ENCODE data around the gene ASB5.
"Not testable (repeated sequence)": the region's sequence is repeated elsewhere in the genome, so short reads cannot be mapped to it uniquely, and the experiment has no call there.

ASB5 gene

DNA sequence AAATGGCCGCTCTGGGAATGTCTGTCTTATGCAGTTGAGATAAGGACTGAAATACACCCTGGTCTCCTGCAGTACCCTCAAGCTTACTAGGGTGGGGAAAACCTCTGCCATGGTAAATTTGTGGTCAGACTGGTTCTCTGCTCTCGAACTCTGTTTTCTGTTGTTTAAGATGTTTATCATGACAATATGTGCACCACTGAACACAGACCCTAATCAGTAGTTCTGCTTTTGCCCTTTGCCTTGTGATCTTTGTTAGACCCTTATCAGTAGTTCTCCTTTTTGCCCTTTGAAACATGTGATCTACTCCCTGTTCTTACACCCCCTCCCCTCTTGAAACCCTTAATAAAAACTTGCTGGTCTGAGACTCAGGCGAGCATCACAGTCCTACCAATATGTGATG is 56.7 kb downstream of the ASB5 start:
- not testable (repeated sequence) for DNase-seq

DNA sequence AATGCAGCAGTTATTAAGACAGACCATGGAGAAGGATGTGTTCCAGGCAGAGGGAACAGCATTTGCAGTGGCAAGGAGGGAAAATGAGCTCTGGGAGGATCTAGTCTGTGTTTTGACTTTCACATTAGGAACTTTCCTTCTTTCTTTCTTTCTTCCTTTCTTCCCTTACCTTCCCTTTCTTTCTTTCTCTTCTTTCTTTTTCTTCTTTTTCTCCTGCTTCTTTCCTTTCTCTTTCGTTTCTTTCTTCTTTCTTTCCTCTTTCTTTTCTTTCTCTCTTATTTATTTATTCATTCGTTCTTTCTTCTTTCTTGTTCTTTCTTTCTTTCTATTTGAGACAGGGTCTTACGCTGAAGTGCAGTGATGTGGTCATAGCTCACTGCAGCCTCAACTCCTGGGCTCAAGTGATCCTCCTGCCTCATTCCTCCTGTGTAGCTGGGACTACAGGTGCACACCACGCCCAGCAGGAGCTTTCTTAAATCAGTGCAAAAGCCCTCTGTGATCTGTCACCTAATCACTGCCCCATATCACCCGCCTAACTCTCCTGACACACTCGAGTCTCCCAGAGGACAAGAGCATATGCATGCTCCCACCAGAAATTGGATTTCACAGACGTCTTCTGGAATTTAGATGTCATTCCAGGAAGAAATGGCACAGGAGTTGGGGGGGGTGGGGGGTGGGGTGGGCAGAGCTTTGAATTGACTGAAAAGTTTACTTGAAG is 58.3 kb downstream of the ASB5 start:
- no peak for DNase-seq

DNA sequence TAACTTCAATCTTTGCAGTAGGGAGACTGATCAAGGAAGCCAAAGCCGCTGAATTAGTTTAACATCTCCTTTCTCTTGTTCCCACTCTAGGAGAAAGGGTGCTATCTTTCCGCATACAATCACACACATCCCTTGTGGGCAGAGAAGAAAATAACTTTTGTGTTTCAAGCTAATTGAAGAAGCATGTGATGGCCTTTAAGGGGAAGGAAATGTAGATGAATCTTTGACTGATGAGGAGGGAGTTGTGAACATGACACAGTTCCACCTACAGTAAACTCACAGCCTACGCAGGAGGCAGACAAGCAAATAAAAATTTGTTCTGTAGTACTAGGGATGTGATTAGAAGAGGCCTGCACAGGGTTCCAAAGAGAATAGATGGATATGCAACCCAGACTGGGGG is 58.9 kb downstream of the ASB5 start:
- DNase-seq, result no peak

DNA sequence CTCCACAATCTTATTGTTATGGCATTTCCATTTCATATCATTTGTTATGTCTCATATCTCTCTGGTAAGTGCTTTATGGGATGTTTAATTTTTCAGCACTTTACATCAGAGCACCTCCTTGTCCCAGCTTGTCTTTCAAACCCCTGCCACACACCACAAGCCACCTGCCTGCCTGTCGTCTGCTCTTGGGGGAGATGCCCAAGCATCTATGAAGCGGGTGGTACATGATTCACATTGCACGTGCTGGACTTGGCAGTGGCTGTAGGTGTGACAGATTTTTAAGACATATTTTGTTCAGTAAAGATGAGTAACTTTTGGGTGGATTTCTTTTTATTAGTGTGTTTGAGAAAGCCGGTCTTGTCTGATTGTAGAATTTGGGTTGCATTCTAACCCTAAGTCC is 59.5 kb downstream of the ASB5 start:
- DNase-seq, result no peak

DNA sequence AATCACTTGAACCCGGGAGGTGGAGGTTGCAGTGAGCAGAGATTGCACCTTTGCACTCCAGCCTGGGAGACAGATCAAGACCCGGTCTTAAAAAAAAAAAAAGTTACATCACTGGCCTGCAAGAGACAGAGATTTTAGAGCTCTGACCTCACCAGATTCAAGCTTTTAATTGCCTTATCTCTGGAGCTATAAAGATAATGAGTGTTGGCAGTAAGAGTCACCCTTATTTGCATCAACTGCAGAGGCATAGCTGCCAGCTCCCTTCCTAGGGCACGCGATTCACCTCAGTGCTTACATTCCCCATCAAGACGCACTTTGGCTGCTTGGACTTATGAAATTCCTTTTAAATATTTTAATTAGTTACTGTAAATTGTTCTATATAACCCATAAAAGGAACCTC is 61.2 kb downstream of the ASB5 start:
- no peak for DNase-seq

DNA sequence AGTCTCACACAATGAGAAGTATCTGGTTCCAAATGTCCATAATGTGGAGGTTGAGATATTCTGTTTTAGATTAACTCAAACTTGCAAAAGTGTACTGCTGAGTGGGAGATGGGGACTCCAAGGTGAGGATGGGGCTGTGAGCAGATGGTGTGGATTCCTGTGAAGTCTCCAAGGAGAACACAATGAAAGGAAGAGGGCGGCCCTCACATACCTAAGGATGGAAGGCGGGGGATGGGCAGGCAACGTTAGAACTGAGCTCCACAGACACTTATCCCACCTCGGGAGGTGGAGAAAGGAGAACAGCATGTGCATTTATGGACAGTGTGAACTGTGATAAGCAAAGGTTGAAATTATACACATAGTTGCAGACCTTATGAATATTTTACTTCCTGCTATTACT is 63.7 kb downstream of the ASB5 start:
- no peak for DNase-seq

- DNase-seq, result no peak
Observed at GRCh38 chr4:176198316-176198903, 70.6 kb downstream of the ASB5 start.

- peak; percentile 91 for DNase-seq
Observed at GRCh38 chr4:176195184-176195978, 73.6 kb downstream of the ASB5 start, which contains the start of gene SPATA4. Gene SPATA4 (minus strand): TSS chr4:176195585. CDS start chr4:176195562, 23 bp downstream.

GRCh38 chr4:176193938-176194337 is 75.1 kb downstream of the ASB5 start:
- DNase-seq, result no peak

DNA sequence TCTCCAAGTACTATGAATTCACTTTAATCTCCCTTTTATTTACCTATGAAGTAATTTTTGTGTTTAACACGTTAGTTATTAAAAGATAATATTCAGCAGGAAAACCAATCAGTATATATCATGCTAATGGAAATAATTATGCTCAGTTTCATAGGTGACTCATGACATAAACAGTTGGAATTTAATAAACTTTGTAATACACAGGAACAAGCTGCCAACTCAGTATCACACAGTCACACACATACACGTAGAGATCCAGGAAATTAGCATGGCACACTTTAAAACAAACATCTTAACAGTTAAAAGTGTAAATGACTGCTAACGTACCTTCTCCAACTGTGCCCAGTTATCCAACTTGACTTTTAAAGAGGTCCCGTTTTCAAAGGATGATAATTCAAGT is 75.9 kb downstream of the ASB5 start:
- no peak for DNase-seq

DNA sequence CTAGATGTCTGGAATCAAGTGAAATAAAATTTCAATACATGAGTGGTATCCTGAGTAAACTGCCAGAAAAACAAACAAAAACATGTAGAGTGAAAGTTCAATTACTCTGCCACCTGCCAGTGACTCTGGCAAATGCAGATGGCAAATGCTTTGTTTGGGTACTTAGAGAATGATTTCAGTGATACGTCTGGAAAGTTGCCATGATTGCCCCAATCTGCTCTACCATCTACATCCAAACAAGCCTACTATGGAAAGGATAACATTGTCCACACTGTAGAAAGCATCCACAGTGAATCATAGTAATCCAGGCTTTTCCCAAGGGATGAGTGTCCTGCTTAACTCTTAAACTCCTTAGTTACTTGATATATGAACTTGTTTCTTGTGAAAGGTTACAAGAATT is 77.0 kb downstream of the ASB5 start:
- no peak for DNase-seq

DNA sequence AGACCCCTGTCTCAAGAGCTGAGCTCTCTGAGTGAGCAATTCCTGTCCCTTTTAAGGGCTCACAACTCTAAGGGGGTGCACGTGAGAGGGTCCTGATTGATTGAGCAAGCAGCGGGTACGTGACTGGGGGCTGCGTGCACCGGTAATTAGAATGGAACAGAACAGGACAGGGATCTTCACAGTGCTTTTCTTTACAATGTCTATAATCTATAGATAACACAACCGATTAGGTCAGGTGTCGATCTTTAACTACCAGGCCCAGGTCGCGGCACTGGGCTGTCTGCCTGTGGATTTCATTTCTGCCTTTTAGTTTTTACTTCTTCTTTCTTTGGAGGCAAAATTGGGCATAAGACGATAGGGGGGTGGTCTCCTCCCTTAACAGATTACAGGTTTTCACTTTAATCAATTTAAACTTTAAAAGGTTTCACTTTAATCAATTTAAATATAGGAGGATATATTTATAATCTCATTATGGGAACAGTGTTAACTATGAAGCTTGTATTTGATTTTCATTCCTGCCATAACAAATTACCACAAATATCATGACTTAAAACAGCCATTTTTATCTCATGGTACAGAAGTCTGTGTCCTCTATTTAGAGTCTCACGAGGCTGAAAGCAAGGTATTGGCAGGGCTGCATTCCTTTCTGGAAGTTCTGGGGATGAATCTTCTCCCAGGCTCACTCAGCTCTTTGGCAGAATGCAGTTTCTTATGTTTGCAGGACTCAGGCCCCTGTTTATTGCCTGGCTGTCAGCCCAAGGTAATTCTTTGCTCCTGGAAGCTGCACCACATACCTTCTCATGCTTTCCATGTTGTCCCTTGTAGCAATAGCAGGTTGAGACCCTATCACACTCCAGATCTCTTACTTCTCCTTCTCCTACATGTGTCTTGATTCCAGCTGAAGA is 78.9 kb downstream of the ASB5 start:
- DNase-seq, result no peak

- no peak for DNase-seq
Observed at GRCh38 chr4:176188654-176189053, 80.4 kb downstream of the ASB5 start.

DNA sequence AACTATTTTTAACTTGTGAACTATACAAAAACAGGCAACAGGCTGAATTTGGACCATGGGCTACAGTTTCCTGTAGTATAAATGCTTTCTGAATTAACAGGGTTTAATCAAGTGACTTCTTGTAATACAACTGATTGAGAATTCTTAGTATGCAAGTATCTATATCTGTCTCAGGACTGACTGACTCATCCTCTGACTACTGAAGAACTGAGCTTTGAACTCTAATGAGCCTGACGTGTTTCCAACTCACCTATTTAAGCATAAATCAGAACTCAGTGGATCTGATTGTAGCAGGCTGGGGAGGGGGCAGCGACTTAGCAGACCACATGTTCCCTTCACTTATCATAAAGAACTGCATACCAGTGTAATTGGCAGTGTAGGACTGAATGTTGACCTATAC is 81.4 kb downstream of the ASB5 start:
- no peak for DNase-seq

DNA sequence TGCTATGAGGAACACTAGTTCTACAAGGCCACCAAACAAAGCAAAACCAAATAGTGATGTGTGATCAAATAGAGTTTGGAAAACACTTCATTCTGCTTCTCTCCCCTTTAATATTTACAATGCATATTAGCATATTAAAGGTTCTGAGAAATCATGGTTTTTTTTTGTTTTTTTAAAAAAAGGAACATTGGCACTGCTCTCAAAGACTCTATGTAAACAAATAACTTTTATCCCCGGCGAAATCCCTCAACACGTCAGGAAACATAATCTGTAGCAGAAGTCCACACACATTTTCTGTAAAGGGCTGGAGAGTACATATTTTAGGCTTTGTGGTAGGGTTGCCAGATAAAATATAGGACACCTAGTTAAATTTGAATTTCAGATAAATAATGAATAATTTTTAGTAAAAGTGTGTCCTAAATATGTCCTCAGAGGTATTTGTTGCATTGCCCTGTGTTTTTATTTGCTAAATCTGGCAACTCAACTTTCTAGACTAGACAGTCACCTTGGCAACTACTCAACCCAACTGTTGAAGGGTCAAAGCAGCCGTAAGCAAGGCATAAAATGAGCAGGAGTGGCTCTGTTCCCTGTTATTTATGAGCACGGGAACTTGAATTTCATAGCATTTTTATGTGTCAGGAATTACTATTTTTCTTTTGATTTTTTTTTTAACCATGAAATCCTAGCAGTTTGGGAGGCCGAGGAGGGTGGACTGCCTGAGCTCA is 82.2 kb downstream of the ASB5 start:
- no peak for DNase-seq

GRCh38 chr4:176186067-176186466 is 83.0 kb downstream of the ASB5 start:
- DNase-seq, result no peak

GRCh38 chr4:176185051-176185450 is 84.0 kb downstream of the ASB5 start:
- DNase-seq, result no peak
